MG63 (cell line): Measurements from ENCODE around the gene UPK3A. TPM values are rescaled to one million over a fixed set of nuclear protein-coding genes. Genes with fewer than 3 reads are reported as not detected.
"Not testable (repeated sequence)": the region's sequence is repeated elsewhere in the genome, so short reads cannot be mapped to it uniquely, and the experiment has no call there.

Source experiments
- DNase-seq: peaks from one replicate; pipeline ENCODE4 v3.0.0-alpha.2; 2020
- H3K27me3 ChIP-seq: fragments of 250-450 bp; sonication (Bioruptor Pico); 2 replicates; pipeline ENCODE4 v1.5.1; 2020; ENCODE audit warnings: mild to moderate bottlenecking, moderate library complexity
- H3K36me3 ChIP-seq: fragments of 250-450 bp; sonication (Bioruptor Pico); 2 replicates; pipeline ENCODE4 v1.5.1; 2020; ENCODE audit warnings: mild to moderate bottlenecking, moderate library complexity
- H3K4me3 ChIP-seq: fragments of 250-450 bp; sonication (Bioruptor Pico); 2 replicates; pipeline ENCODE4 v1.5.1; 2020; ENCODE audit warnings: mild to moderate bottlenecking, moderate library complexity
- H3K9me3 ChIP-seq: fragments of 250-450 bp; sonication (Bioruptor Pico); 2 replicates; pipeline ENCODE4 v1.5.1; 2020; ENCODE audit warnings: mild to moderate bottlenecking, moderate library complexity
- total RNA-seq: library from RNA; depleted of rRNA; stranded (reverse); fragments of >200 nt; shearing (Covaris generic); gene quantifications from 2 replicates; pipeline ENCODE4 v1.2.3, GENCODE V29; 2014; ENCODE audit warnings: low replicate concordance

Gene UPK3A
- total RNA-seq, 1 experiment from 2014 or later, result not detected

- Histone ChIP-seq H3K4me3 (no peak overlapping the region), H3K9me3 (no peaks in the 10 kb centered on the region), H3K36me3 (no peaks in the 10 kb centered on the region), H3K27me3 (no peaks in the 10 kb centered on the region)
- no peak for DNase-seq
These were observed 35.8 kb upstream of the UPK3A start for GRCh38 chr22:45248832-45249561.

GRCh38 chr22:45251825-45252224, 32.9 kb upstream of the UPK3A start:
- no peaks in the 10 kb centered on the region for H3K27me3 ChIP-seq
- H3K4me3 ChIP-seq, result no peak overlapping the region
- H3K36me3 ChIP-seq, result no peaks in the 10 kb centered on the region
- H3K9me3 ChIP-seq, result no peaks in the 10 kb centered on the region
- no peak for DNase-seq

- no peak for DNase-seq
- Histone ChIP-seq H3K36me3 (no peaks in the 10 kb centered on the region), H3K27me3 (no peaks in the 10 kb centered on the region), H3K9me3 (no peaks in the 10 kb centered on the region), H3K4me3 (no peak overlapping the region)
These were observed 31.6 kb upstream of the UPK3A start for GRCh38 chr22:45253039-45253641.

GRCh38 chr22:45254388-45254787, 30.4 kb upstream of the UPK3A start:
- H3K27me3 ChIP-seq, result no peaks in the 10 kb centered on the region
- no peak overlapping the region for H3K4me3 ChIP-seq
- DNase-seq, result no peak

GRCh38 chr22:45254789-45255278, 29.9 kb upstream of the UPK3A start:
- no peak overlapping the region for H3K4me3 ChIP-seq
- no peak for DNase-seq
- H3K36me3 ChIP-seq, result no peaks in the 10 kb centered on the region
- H3K9me3 ChIP-seq, result no peaks in the 10 kb centered on the region
- H3K27me3 ChIP-seq, result no peaks in the 10 kb centered on the region

More at GRCh38 chr22:45254388-45254787, 30.4 kb upstream of the UPK3A start:
- no peaks in the 10 kb centered on the region for H3K9me3 ChIP-seq
- H3K36me3 ChIP-seq, result no peaks in the 10 kb centered on the region

GRCh38 chr22:45257941-45258340, 26.8 kb upstream of the UPK3A start:
- H3K27me3 ChIP-seq, H3K36me3 ChIP-seq, H3K9me3 ChIP-seq, DNase-seq, H3K4me3 ChIP-seq: not testable (repeated sequence)

- Histone ChIP-seq H3K9me3 (no peaks in the 10 kb centered on the region), H3K4me3 (no peak overlapping the region), H3K36me3 (no peaks in the 10 kb centered on the region), H3K27me3 (no peaks in the 10 kb centered on the region)
- no peak for DNase-seq
These were observed 24.9 kb upstream of the UPK3A start for GRCh38 chr22:45259754-45260394.

- H3K9me3 ChIP-seq, H3K27me3 ChIP-seq, DNase-seq, H3K36me3 ChIP-seq, H3K4me3 ChIP-seq: not testable (repeated sequence)
These were observed 24.4 kb upstream of the UPK3A start for GRCh38 chr22:45260395-45260759.

GRCh38 chr22:45261407-45262088, 23.2 kb upstream of the UPK3A start:
- Histone ChIP-seq H3K27me3 (no peaks in the 10 kb centered on the region), H3K36me3 (no peaks in the 10 kb centered on the region), H3K9me3 (no peaks in the 10 kb centered on the region), H3K4me3 (no peak overlapping the region)
- no peak for DNase-seq

GRCh38 chr22:45262195-45262930, 22.4 kb upstream of the UPK3A start:
- DNase-seq, result no peak
- Histone ChIP-seq H3K36me3 (no peaks in the 10 kb centered on the region), H3K4me3 (no peak overlapping the region), H3K9me3 (no peaks in the 10 kb centered on the region), H3K27me3 (no peaks in the 10 kb centered on the region)

GRCh38 chr22:45262931-45263462, 21.8 kb upstream of the UPK3A start:
- Histone ChIP-seq H3K9me3 (no peaks in the 10 kb centered on the region), H3K4me3 (no peak overlapping the region), H3K27me3 (no peaks in the 10 kb centered on the region), H3K36me3 (no peaks in the 10 kb centered on the region)
- no peak for DNase-seq

GRCh38 chr22:45263463-45264269, 21.1 kb upstream of the UPK3A start:
- Histone ChIP-seq H3K27me3 (no peaks in the 10 kb centered on the region), H3K4me3 (no peak overlapping the region), H3K9me3 (no peaks in the 10 kb centered on the region), H3K36me3 (no peaks in the 10 kb centered on the region)
- peak; percentile 74 for DNase-seq

- 0 out of 2 replicates have a peak, but pooled peaks cover 2% of the 10 kb centered on the region for H3K27me3 ChIP-seq
- no peak for DNase-seq
- H3K36me3 ChIP-seq, result no peaks in the 10 kb centered on the region
- H3K4me3 ChIP-seq, result no peak overlapping the region
- no peaks in the 10 kb centered on the region for H3K9me3 ChIP-seq
These were observed 19.2 kb upstream of the UPK3A start for GRCh38 chr22:45265535-45265934.

GRCh38 chr22:45268167-45268957, 16.4 kb upstream of the UPK3A start:
- Histone ChIP-seq H3K27me3 (0 out of 2 replicates have a peak, but pooled peaks cover 2% of the 10 kb centered on the region), H3K36me3 (no peaks in the 10 kb centered on the region), H3K4me3 (peak overlapping the region; percentile 45), H3K9me3 (no peaks in the 10 kb centered on the region)
- peak; percentile 26 for DNase-seq
